NB4 (cell line): ENCODE measurements around the gene AKAP10.

ENCODE experiments used
- POLR2A ChIP-seq: IDR thresholded peaks from 2 replicates; pipeline ENCODE4 v1.6.1; 2011; ENCODE audit warnings: mild to moderate bottlenecking; ENCODE audit not compliant: insufficient read length; ENCODE audit errors: extremely low read depth
- TF ChIP-seq, protein P1 (sequence below): IDR thresholded peaks from one replicate; pipeline ENCODE4 v1.5.1; 2012; ENCODE audit warnings: low read depth, low read length

- TF ChIP-seq, protein P1, sequence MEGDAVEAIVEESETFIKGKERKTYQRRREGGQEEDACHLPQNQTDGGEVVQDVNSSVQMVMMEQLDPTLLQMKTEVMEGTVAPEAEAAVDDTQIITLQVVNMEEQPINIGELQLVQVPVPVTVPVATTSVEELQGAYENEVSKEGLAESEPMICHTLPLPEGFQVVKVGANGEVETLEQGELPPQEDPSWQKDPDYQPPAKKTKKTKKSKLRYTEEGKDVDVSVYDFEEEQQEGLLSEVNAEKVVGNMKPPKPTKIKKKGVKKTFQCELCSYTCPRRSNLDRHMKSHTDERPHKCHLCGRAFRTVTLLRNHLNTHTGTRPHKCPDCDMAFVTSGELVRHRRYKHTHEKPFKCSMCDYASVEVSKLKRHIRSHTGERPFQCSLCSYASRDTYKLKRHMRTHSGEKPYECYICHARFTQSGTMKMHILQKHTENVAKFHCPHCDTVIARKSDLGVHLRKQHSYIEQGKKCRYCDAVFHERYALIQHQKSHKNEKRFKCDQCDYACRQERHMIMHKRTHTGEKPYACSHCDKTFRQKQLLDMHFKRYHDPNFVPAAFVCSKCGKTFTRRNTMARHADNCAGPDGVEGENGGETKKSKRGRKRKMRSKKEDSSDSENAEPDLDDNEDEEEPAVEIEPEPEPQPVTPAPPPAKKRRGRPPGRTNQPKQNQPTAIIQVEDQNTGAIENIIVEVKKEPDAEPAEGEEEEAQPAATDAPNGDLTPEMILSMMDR, result no peak
- no peak for TF ChIP-seq POLR2A
Observed at GRCh38 chr17:19880393-19880792, 97.2 kb downstream of the AKAP10 start.
